H9 (cell line): Measurements from ENCODE around the gene CLDN18. TPM values are rescaled to one million over a fixed set of nuclear protein-coding genes. Genes with fewer than 3 reads are reported as not detected.

Experiments used
- DNase-seq: peaks from one replicate; pipeline ENCODE4 v3.0.0-alpha.2; 2017
- H2AFZ ChIP-seq: one replicate; pipeline ENCODE4 v1.6.1; 2013; ENCODE audit warnings: mild to moderate bottlenecking, low read length, control low read depth, moderate library complexity
- H2AK5ac ChIP-seq: 2 replicates; pipeline ENCODE4 v1.6.1; 2013; ENCODE audit warnings: low read length, control low read depth, mixed read lengths; ENCODE audit not compliant: insufficient read length
- H2BK120ac ChIP-seq: one replicate; pipeline ENCODE4 v1.6.1; 2013; ENCODE audit warnings: low read depth, mild to moderate bottlenecking, low read length, control low read depth, inconsistent platforms; ENCODE audit not compliant: poor library complexity, severe bottlenecking
- H2BK12ac ChIP-seq: 2 replicates; pipeline ENCODE4 v1.6.1; 2013; ENCODE audit warnings: low read length, control low read depth, mixed read lengths, low read depth; ENCODE audit not compliant: insufficient read length
- H2BK15ac ChIP-seq: 2 replicates; pipeline ENCODE4 v1.6.1; 2013; ENCODE audit warnings: low read depth, low read length, control low read depth
- H2BK20ac ChIP-seq: one replicate; pipeline ENCODE4 v1.6.1; 2013; ENCODE audit warnings: low read depth, mild to moderate bottlenecking, low read length, control low read depth, inconsistent platforms; ENCODE audit not compliant: poor library complexity, severe bottlenecking
- H2BK5ac ChIP-seq: 2 replicates; pipeline ENCODE4 v1.6.1; 2013; ENCODE audit warnings: low read length, control low read depth, mixed read lengths; ENCODE audit not compliant: insufficient read length
- H3K14ac ChIP-seq: 2 replicates; pipeline ENCODE4 v1.6.1; 2013; ENCODE audit warnings: low read length, control low read depth; ENCODE audit not compliant: insufficient read depth
- H3K18ac ChIP-seq: 2 replicates; pipeline ENCODE4 v1.6.1; 2013; ENCODE audit warnings: low read depth, mild to moderate bottlenecking, mixed read lengths, low read length, control low read depth; ENCODE audit not compliant: insufficient read length
- H3K23ac ChIP-seq: 2 replicates; pipeline ENCODE4 v1.6.1; 2013; ENCODE audit warnings: low read length, control low read depth, mixed read lengths, low read depth; ENCODE audit not compliant: insufficient read length
- H3K23me2 ChIP-seq: 2 replicates; pipeline ENCODE4 v1.6.1; 2013; ENCODE audit warnings: low read depth, mild to moderate bottlenecking, mixed read lengths, low read length, control low read depth; ENCODE audit not compliant: insufficient read length, poor library complexity, severe bottlenecking
- H3K27ac ChIP-seq: 2 replicates; pipeline ENCODE4 v1.5.1; 2013; ENCODE audit warnings: low read length, control low read depth, mixed read lengths, low read depth; ENCODE audit not compliant: insufficient read length
- H3K27me3 ChIP-seq: 2 replicates; pipeline ENCODE4 v1.6.1; 2013; ENCODE audit warnings: low read length, control low read depth, inconsistent platforms; ENCODE audit not compliant: insufficient read depth
- H3K4ac ChIP-seq: 2 replicates; pipeline ENCODE4 v1.6.1; 2013; ENCODE audit warnings: low read depth, mild to moderate bottlenecking, control low read depth, inconsistent platforms, low read length, moderate library complexity
- H3K4me1 ChIP-seq: 2 replicates; pipeline ENCODE4 v1.6.1; 2013; ENCODE audit warnings: low read length, control low read depth, inconsistent platforms; ENCODE audit not compliant: insufficient read depth
- H3K4me2 ChIP-seq: 2 replicates; pipeline ENCODE4 v1.6.1; 2013; ENCODE audit warnings: low read length, control low read depth, mixed read lengths; ENCODE audit not compliant: insufficient read length, insufficient read depth
- H3K56ac ChIP-seq: 2 replicates; pipeline ENCODE4 v1.6.1; 2013; ENCODE audit warnings: low read depth, mild to moderate bottlenecking, mixed read lengths, low read length, control low read depth; ENCODE audit not compliant: insufficient read length
- H3K79me1 ChIP-seq: 2 replicates; pipeline ENCODE4 v1.6.1; 2013; ENCODE audit warnings: low read depth, mild to moderate bottlenecking, moderate library complexity, low read length, control low read depth, inconsistent platforms; ENCODE audit not compliant: insufficient read depth, poor library complexity, severe bottlenecking
- H3K79me2 ChIP-seq: 2 replicates; pipeline ENCODE4 v1.6.1; 2013; ENCODE audit warnings: low read length, control low read depth, inconsistent platforms; ENCODE audit not compliant: insufficient read depth
- H3K9ac ChIP-seq: 2 replicates; pipeline ENCODE4 v1.6.1; 2013; ENCODE audit warnings: low read length, control low read depth, mixed read lengths; ENCODE audit not compliant: insufficient read length; ENCODE audit errors: extremely low read depth
- H3K9me3 ChIP-seq: one replicate; pipeline ENCODE4 v1.6.1; 2013; ENCODE audit warnings: low read depth, low read length, inconsistent platforms; ENCODE audit not compliant: control insufficient read depth
- H3T11ph ChIP-seq: one replicate; pipeline ENCODE4 v1.6.1; 2013; ENCODE audit warnings: mild to moderate bottlenecking, low read length, control low read depth, inconsistent platforms
- H4K20me1 ChIP-seq: one replicate; pipeline ENCODE4 v1.6.1; 2013; ENCODE audit not compliant: control insufficient read depth, insufficient read length, insufficient read depth
- H4K5ac ChIP-seq: 2 replicates; pipeline ENCODE4 v1.6.1; 2013; ENCODE audit warnings: low read depth, mild to moderate bottlenecking, mixed read lengths, low read length, control low read depth; ENCODE audit not compliant: insufficient read length
- H4K8ac ChIP-seq: replicated peaks from 2 replicates; pipeline ENCODE4 v1.6.1; 2013; ENCODE audit warnings: low read length, control low read depth, mixed read lengths, low read depth; ENCODE audit not compliant: insufficient read length
- H4K91ac ChIP-seq: 2 replicates; pipeline ENCODE4 v1.6.1; 2013; ENCODE audit warnings: low read depth, mild to moderate bottlenecking, moderate library complexity, mixed read lengths, low read length, control low read depth; ENCODE audit not compliant: insufficient read length
- H3K27ac Mint-ChIP-seq, 3 experiments: 2 replicates in 2 of 3; 3 replicates in 1 of 3; pipeline ENCODE4 v1.8.0; 2020 to 2021; ENCODE audit warnings: mixed read lengths in 3 of 3, mild to moderate bottlenecking in 1 of 3, moderate library complexity in 1 of 3
- H3K27me3 Mint-ChIP-seq: 2 replicates; pipeline ENCODE4 v1.8.0; 2021; ENCODE audit warnings: low read depth, mild to moderate bottlenecking, moderate library complexity, mixed read lengths
- H3K36me3 Mint-ChIP-seq, 3 experiments: 2 replicates in 2 of 3; 3 replicates in 1 of 3; pipeline ENCODE4 v1.8.0; 2020 to 2021; ENCODE audit warnings: low read depth in 3 of 3, mixed read lengths in 3 of 3; ENCODE audit not compliant: insufficient read depth in 1 of 3
- H3K4me1 Mint-ChIP-seq, 2 experiments: 2 replicates each; pipeline ENCODE4 v1.8.0; 2020; ENCODE audit warnings: mixed read lengths in 2 of 2
- H3K4me3 Mint-ChIP-seq, 2 experiments: 2 replicates in 1 of 2; 3 replicates in 1 of 2; pipeline ENCODE4 v1.8.0; 2020 to 2021; ENCODE audit warnings: mild to moderate bottlenecking in 2 of 2, mixed read lengths in 2 of 2, moderate library complexity in 1 of 2
- H3K9me3 Mint-ChIP-seq, 2 experiments: 2 replicates in 1 of 2; 3 replicates in 1 of 2; pipeline ENCODE4 v1.8.0; 2020; ENCODE audit warnings: mild to moderate bottlenecking in 2 of 2, mixed read lengths in 2 of 2, moderate library complexity in 1 of 2
- WGBS: extraction: QIAGEN DNeasy Blood & Tissue Kit; methylation state at CpG from one replicate; pipeline ENCODE4 v1.1.7; 2013; ENCODE audit warnings: missing lambda C conversion rate, low lambda C conversion rate, mixed read lengths; ENCODE audit not compliant: insufficient read length; ENCODE audit errors: extremely low coverage; 5-methylcytosine and 5-hydroxymethylcytosine counted together
- total RNA-seq: library from RNA; stranded (reverse); gene quantifications from 2 replicates; pipeline ENCODE4 v1.2.1, GENCODE V29; 2021
- TF ChIP-seq, protein P1 (sequence below): fragments of 200-600 bp; sonication (generic); conservative IDR thresholded peaks from 3 replicates; pipeline ENCODE4 v1.8.0; 2021; ENCODE audit warnings: antibody characterized with exemption, mild to moderate bottlenecking

CLDN18 gene
- total RNA-seq, 1 experiment from 2014 or later: not detected

DNA sequence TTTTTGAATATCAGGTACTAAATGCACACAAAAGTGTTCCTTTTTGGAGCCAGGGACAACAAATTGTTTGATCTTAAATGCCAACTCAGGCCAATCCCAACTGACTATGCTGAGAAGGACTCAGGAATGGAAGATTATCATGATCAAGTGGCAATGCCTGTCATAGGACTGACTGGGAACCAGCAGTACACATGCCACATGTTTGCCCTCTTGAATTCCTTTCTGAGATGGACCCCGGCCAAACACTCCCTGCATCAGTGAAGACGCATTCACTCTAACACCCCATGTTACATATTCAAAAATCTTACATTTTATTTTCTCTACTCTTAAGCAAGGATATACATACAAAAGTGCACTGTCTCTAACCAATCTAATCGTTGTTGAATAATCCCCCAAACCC is 36.1 kb downstream of the CLDN18 start:
- Histone ChIP-seq H3K27ac (no peak overlapping the region), H3K4me2 (no peak overlapping the region), H3K9me3 (no peaks in the 10 kb centered on the region), H3K27me3 (no peaks in the 10 kb centered on the region), H4K8ac (no peak overlapping the region), H4K5ac (no peak overlapping the region), H3K56ac (no peak overlapping the region), H3K23me2 (no peaks in the 10 kb centered on the region), H2AK5ac (no peak overlapping the region), H2BK12ac (no peak overlapping the region), H3K18ac (no peak overlapping the region), H2BK5ac (no peak overlapping the region), H2BK20ac (no peak overlapping the region), H2AFZ (no peak overlapping the region), H3K4ac (no peak overlapping the region), H4K91ac (no peak overlapping the region), H3K23ac (no peak overlapping the region), H3K4me1 (peaks cover 5% of the 10 kb centered on the region), H2BK15ac (no peak overlapping the region), H3K14ac (no peak overlapping the region), H3K9ac (no peak overlapping the region), H2BK120ac (no peak overlapping the region), H4K20me1 (no peaks in the 10 kb centered on the region), H3K79me1 (no peaks in the 10 kb centered on the region), H3K79me2 (no peaks in the 10 kb centered on the region), H3T11ph (no peak overlapping the region)
- TF ChIP-seq, protein P1, sequence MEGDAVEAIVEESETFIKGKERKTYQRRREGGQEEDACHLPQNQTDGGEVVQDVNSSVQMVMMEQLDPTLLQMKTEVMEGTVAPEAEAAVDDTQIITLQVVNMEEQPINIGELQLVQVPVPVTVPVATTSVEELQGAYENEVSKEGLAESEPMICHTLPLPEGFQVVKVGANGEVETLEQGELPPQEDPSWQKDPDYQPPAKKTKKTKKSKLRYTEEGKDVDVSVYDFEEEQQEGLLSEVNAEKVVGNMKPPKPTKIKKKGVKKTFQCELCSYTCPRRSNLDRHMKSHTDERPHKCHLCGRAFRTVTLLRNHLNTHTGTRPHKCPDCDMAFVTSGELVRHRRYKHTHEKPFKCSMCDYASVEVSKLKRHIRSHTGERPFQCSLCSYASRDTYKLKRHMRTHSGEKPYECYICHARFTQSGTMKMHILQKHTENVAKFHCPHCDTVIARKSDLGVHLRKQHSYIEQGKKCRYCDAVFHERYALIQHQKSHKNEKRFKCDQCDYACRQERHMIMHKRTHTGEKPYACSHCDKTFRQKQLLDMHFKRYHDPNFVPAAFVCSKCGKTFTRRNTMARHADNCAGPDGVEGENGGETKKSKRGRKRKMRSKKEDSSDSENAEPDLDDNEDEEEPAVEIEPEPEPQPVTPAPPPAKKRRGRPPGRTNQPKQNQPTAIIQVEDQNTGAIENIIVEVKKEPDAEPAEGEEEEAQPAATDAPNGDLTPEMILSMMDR: no peak
- WGBS: no CpG with 5 or more reads among the region's 3 CpGs
- Mint-ChIP-seq H3K9me3 (no peaks in the 10 kb centered on the region; a peak in 1 of 5 replicates), H3K36me3 (peaks cover 0 to 3% (median 2%) of the 10 kb centered on the region in 3 experiments; a peak in 5 of 7 replicates), H3K4me3 (no peak overlapping the region), H3K4me1 (peaks cover 22 to 25% of the 10 kb centered on the region in 2 experiments), H3K27me3 (no peaks in the 10 kb centered on the region), H3K27ac (no peak overlapping the region)
- DNase-seq: no peak
